Measurements from ENCODE around the gene MARK1. TPM values are rescaled to one million over a fixed set of nuclear protein-coding genes. Genes with fewer than 3 reads are reported as not detected.

Gene MARK1
- total RNA-seq, 2 donors from 2014 or later: 0.05 to 0.09 TPM

- no peak for ATAC-seq (replicated peaks)
- Mint-ChIP-seq H3K9me3 (no peaks in the 10 kb centered on the region), H3K4me1 (no peaks in the 10 kb centered on the region), H3K27me3 (peaks cover 11% of the 10 kb centered on the region), H3K27ac (no peak overlapping the region), H3K4me3 (no peak overlapping the region), H3K36me3 (ENCODE audit: low read depth) (no peaks in the 10 kb centered on the region)
Measured at GRCh38 chr1:220698607-220699016, 170.7 kb downstream of the MARK1 start.

- Mint-ChIP-seq H3K9me3 (no peaks in the 10 kb centered on the region), H3K27ac (no peak overlapping the region), H3K4me1 (no peaks in the 10 kb centered on the region), H3K4me3 (no peak overlapping the region), H3K27me3 (peaks cover 11% of the 10 kb centered on the region), H3K36me3 (ENCODE audit: low read depth) (no peaks in the 10 kb centered on the region)
- no peak for ATAC-seq (replicated peaks)
Measured at GRCh38 chr1:220699044-220699443, 171.1 kb downstream of the MARK1 start.

DNA sequence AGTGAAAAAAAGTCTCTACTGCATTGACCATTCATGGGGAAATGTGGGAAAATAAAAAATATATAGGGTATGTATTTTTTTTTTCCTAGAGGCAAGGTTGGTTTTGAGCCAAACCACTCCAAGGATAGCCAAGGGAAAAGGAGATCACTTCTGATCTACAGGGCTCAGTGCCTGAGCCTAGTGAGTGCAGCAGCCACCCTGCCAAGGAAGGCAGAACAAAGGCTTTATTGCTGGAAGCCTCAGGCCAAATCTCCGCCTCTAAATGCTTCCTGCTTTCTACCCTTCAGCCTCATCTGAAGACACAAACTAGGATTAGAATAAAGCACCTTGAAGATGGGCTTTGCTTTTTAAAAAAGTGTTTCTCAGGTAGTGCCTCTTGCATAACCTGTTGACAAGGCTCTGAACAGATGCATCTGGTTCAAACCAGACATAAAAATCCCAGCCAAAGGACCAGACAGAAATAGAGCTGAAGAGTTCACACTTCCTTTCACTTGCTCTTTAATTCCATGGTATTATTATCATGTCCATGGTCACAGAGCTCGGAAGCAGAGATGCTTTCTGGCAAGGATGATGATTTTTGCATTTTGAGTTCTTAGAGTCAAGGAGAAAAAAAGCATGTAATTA lies 172.7 kb downstream of the MARK1 start:
- Mint-ChIP-seq H3K27me3 (peaks cover 11% of the 10 kb centered on the region), H3K9me3 (no peaks in the 10 kb centered on the region), H3K27ac (no peak overlapping the region), H3K36me3 (ENCODE audit: low read depth) (no peaks in the 10 kb centered on the region), H3K4me3 (no peak overlapping the region), H3K4me1 (no peaks in the 10 kb centered on the region)
- ATAC-seq (replicated peaks): no peak

DNA sequence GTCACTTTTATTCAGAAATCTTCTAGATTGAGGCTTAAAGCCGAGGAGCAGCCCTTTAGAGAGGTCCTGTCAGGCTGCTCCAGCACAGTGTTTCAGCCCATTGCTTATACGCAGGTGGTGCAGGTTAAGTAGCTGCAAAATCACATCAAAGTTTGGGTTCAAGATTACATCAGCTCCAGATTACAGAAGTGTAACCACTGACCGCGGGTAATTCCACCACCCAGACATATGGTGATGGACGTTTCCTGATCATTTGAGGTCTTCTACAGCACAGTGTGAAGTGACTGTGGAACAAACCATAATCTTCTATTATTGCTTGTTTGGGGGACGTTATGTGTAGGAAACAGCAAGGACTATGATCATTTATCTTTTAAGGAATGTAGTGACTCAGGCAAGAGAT lies 174.0 kb downstream of the MARK1 start:
- H3K4me1 Mint-ChIP-seq: no peaks in the 10 kb centered on the region
- no peaks in the 10 kb centered on the region for H3K36me3 Mint-ChIP-seq (ENCODE audit: low read depth)
- no peak for ATAC-seq (replicated peaks)
- H3K9me3 Mint-ChIP-seq: no peaks in the 10 kb centered on the region
- H3K27ac Mint-ChIP-seq: no peak overlapping the region
- H3K4me3 Mint-ChIP-seq: no peak overlapping the region
- H3K27me3 Mint-ChIP-seq: peaks cover 11% of the 10 kb centered on the region

- no peaks in the 10 kb centered on the region for H3K4me1 Mint-ChIP-seq
- no peak overlapping the region for H3K27ac Mint-ChIP-seq
- no peaks in the 10 kb centered on the region for H3K9me3 Mint-ChIP-seq
- ATAC-seq (replicated peaks): no peak
- no peak overlapping the region for H3K4me3 Mint-ChIP-seq
- H3K36me3 Mint-ChIP-seq (ENCODE audit: low read depth): no peaks in the 10 kb centered on the region
- peaks cover 11% of the 10 kb centered on the region for H3K27me3 Mint-ChIP-seq
Measured at GRCh38 chr1:220702733-220703270, 174.9 kb downstream of the MARK1 start.

GRCh38 chr1:220703305-220703704 lies 175.4 kb downstream of the MARK1 start:
- no peak overlapping the region for H3K27ac Mint-ChIP-seq
- peaks cover 11% of the 10 kb centered on the region for H3K27me3 Mint-ChIP-seq
- H3K4me1 Mint-ChIP-seq: no peaks in the 10 kb centered on the region
- no peak for ATAC-seq (replicated peaks)
- no peaks in the 10 kb centered on the region for H3K9me3 Mint-ChIP-seq
- no peaks in the 10 kb centered on the region for H3K36me3 Mint-ChIP-seq (ENCODE audit: low read depth)
- no peak overlapping the region for H3K4me3 Mint-ChIP-seq

DNA sequence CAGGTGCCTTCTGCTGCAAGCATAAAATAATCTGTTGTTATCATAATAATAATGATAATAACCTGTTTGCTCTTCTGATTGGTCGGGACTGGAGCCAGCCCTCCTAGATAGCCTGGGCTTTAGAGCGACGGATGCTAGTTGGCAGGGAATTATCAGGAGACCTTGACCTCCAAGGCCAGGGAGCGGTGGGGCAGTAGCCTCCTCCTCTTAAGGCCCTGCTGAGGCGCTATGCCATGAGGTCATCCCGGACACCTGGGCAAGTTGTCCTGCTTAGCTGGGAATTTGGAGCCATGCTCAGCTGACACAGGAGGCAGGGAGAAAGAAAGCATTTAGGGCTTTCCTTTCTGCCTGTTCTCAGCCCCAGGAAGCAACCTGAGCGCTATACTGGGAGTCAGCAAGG lies 177.8 kb downstream of the MARK1 start:
- H3K9me3 Mint-ChIP-seq: no peaks in the 10 kb centered on the region
- H3K4me3 Mint-ChIP-seq: no peak overlapping the region
- no peaks in the 10 kb centered on the region for H3K4me1 Mint-ChIP-seq
- no peaks in the 10 kb centered on the region for H3K36me3 Mint-ChIP-seq (ENCODE audit: low read depth)
- peaks cover 11% of the 10 kb centered on the region for H3K27me3 Mint-ChIP-seq
- H3K27ac Mint-ChIP-seq: no peak overlapping the region
- ATAC-seq (replicated peaks): no peak

DNA sequence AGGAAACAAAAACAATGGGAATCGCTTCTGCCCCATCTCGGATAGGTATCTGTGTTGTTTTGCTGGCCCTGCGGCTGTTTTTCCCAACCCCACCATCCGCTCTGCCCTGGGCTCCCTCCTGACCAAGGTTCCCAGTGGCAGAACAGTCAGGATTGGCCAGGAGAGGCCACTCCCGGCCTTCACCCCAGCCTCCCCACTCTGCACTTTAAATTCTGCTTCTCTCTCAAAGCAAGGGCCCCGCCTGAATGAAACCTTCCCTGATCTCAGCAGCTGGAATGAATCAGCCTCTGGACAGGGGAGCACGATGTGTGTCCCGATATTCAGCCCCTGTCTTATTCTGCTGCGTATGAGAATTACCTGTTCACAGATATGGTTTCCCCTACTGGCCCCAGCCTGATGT lies 178.5 kb downstream of the MARK1 start:
- Mint-ChIP-seq H3K36me3 (ENCODE audit: low read depth) (no peaks in the 10 kb centered on the region), H3K9me3 (no peaks in the 10 kb centered on the region), H3K27me3 (peaks cover 11% of the 10 kb centered on the region), H3K27ac (no peak overlapping the region), H3K4me1 (no peaks in the 10 kb centered on the region), H3K4me3 (no peak overlapping the region)
- ATAC-seq (replicated peaks): no peak

DNA sequence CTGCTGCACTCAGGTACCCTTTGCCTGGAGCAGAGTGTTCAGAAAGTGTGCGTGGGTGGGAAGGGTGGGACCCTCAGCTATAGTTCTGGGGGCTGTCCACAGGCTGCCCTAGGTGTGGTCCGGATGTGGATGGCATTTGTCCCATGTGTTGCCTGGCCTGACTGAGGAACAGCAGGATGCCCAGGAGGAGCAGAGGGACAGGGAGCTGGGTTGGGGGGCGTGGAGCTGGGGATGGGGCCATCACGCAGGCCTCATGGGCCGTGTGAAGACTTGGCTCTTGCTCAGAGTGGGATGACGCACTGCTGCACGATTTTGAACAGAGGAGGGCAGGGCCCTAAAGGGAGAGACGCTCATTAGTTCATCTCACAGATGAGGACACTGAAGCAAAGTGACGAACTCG lies 179.2 kb downstream of the MARK1 start:
- Mint-ChIP-seq H3K36me3 (ENCODE audit: low read depth) (no peaks in the 10 kb centered on the region), H3K4me3 (no peak overlapping the region), H3K4me1 (no peaks in the 10 kb centered on the region), H3K27me3 (peaks cover 9% of the 10 kb centered on the region), H3K9me3 (no peaks in the 10 kb centered on the region), H3K27ac (no peak overlapping the region)
- ATAC-seq (replicated peaks): no peak

DNA sequence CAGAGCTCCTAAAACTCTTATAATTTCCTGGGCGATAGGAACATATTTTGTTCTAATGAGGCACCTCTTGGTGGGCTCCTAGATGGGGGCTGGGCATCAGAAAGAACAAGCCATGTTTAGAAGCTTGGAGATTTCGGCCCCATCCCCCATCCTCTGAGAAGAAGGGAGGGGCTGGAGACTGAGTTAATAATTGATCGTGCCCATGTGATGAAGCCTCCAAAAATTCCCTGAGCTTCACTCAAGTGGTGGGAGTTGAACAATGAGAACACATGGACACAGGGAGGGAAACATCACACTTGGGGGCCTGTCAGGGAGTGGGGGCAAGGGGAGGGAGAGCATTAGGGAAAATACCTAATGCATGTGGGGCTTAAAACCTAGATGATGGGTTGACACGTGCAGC lies 180.3 kb downstream of the MARK1 start:
- H3K4me1 Mint-ChIP-seq: no peaks in the 10 kb centered on the region
- no peak overlapping the region for H3K4me3 Mint-ChIP-seq
- H3K36me3 Mint-ChIP-seq (ENCODE audit: low read depth): no peaks in the 10 kb centered on the region
- ATAC-seq (replicated peaks): no peak
- H3K27me3 Mint-ChIP-seq: no peaks in the 10 kb centered on the region
- H3K27ac Mint-ChIP-seq: no peak overlapping the region
- H3K9me3 Mint-ChIP-seq: no peaks in the 10 kb centered on the region

- H3K4me1 Mint-ChIP-seq: no peaks in the 10 kb centered on the region
- no peaks in the 10 kb centered on the region for H3K9me3 Mint-ChIP-seq
- no peak for ATAC-seq (replicated peaks)
- H3K36me3 Mint-ChIP-seq (ENCODE audit: low read depth): no peaks in the 10 kb centered on the region
- no peak overlapping the region for H3K27ac Mint-ChIP-seq
- no peak overlapping the region for H3K4me3 Mint-ChIP-seq
- H3K27me3 Mint-ChIP-seq: no peaks in the 10 kb centered on the region
Measured at GRCh38 chr1:220708936-220709801, 181.2 kb downstream of the MARK1 start.

GRCh38 chr1:220710333-220710732 lies 182.4 kb downstream of the MARK1 start:
- H3K36me3 Mint-ChIP-seq (ENCODE audit: low read depth): no peaks in the 10 kb centered on the region
- ATAC-seq (replicated peaks): no peak
- no peak overlapping the region for H3K27ac Mint-ChIP-seq
- no peak overlapping the region for H3K4me3 Mint-ChIP-seq
- no peaks in the 10 kb centered on the region for H3K9me3 Mint-ChIP-seq
- no peaks in the 10 kb centered on the region for H3K27me3 Mint-ChIP-seq
- no peaks in the 10 kb centered on the region for H3K4me1 Mint-ChIP-seq

GRCh38 chr1:220711056-220711809 lies 183.3 kb downstream of the MARK1 start:
- Mint-ChIP-seq H3K9me3 (no peaks in the 10 kb centered on the region), H3K27ac (no peak overlapping the region), H3K27me3 (no peaks in the 10 kb centered on the region), H3K4me1 (no peaks in the 10 kb centered on the region), H3K4me3 (no peak overlapping the region), H3K36me3 (ENCODE audit: low read depth) (no peaks in the 10 kb centered on the region)
- no peak for ATAC-seq (replicated peaks)
